Measurements from ENCODE around the gene ZNF282.
"Not testable (repeated sequence)": the region's sequence is repeated elsewhere in the genome, so short reads cannot be mapped to it uniquely, and the experiment has no call there.

The ZNF282 gene

DNA sequence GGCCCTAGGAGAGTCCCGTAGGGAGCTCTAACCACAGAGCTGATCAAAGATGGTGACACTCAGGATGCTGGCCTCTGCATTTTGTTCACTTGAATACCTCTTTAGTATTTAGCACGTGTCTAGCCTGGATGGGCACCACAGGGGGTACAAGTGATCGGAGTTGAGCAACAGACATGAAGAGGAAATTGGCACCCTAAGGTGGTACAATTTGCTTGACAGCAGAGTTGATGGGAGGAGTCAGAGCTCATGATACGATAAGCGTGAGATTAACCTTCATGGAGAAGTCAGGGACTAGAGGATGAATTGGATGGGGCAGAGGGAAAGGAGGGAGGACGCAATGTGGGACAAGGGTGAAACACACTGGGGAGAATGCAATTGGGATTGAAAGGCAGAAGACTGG lies 34.2 kb downstream of the ZNF282 start:
- TF ChIP-seq, protein P1, sequence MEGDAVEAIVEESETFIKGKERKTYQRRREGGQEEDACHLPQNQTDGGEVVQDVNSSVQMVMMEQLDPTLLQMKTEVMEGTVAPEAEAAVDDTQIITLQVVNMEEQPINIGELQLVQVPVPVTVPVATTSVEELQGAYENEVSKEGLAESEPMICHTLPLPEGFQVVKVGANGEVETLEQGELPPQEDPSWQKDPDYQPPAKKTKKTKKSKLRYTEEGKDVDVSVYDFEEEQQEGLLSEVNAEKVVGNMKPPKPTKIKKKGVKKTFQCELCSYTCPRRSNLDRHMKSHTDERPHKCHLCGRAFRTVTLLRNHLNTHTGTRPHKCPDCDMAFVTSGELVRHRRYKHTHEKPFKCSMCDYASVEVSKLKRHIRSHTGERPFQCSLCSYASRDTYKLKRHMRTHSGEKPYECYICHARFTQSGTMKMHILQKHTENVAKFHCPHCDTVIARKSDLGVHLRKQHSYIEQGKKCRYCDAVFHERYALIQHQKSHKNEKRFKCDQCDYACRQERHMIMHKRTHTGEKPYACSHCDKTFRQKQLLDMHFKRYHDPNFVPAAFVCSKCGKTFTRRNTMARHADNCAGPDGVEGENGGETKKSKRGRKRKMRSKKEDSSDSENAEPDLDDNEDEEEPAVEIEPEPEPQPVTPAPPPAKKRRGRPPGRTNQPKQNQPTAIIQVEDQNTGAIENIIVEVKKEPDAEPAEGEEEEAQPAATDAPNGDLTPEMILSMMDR (IDR thresholded peaks at IDR 0.05; ENCODE audit: low read depth, low read length, missing control alignments), result no peak
- DNase-seq (ENCODE audit: low read depth), result no peak
- no peak overlapping the region for H3K4me3 ChIP-seq (ENCODE audit: low read depth, low read length)

DNA sequence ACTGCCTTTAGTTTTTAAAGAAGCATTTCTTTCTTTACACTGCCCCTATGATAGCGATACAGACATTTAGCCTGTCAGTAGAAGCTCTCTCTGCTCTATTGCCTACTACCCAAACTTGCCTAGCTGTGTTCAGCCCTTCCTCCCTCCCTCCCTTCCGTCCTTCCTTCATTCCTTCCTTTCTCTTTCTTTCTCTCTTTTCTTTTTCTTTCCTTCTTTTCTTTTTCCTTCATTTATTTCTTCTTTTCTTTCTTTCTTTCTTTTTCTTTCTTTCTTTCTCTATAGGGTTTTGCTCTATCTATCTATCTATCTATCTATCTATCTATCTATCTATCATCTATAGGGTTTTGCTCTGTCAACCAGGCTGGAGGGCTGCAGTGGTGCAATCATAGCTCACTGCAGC lies 37.0 kb downstream of the ZNF282 start:
- no peak overlapping the region for H3K4me3 ChIP-seq (ENCODE audit: low read depth, low read length)
- no peak for DNase-seq (ENCODE audit: low read depth)

DNA sequence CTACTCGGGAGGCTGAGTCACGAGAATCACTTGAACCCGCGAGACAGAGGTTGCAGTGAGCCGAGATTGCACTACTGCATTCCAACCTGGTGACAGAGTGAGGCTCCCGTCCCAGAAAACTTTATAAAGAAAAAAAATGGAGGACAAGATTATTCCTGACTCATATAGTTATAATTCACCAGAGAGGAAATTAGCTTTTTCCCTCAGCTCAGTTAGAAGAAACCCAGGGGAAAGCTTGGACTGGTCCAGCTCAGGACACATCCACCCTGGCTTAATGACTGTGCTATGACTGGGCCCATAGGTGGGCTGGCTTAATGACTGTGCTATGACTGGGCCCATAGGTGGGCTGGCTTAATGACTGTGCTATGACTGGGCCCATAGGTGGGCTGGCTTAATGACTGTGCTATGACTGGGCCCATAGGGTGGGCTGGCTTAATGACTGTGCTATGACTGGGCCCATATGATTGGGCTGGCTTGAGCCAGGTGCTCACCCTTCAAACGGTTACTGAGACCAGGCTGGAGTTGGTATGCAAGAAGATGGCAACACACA lies 38.4 kb downstream of the ZNF282 start:
- DNase-seq (ENCODE audit: low read depth), result not testable (repeated sequence)

More for the DNA sequence above, 37.0 kb downstream of the ZNF282 start:
- TF ChIP-seq, protein P1 (IDR thresholded peaks at IDR 0.05; ENCODE audit: low read depth, low read length, missing control alignments), result no peak

DNA sequence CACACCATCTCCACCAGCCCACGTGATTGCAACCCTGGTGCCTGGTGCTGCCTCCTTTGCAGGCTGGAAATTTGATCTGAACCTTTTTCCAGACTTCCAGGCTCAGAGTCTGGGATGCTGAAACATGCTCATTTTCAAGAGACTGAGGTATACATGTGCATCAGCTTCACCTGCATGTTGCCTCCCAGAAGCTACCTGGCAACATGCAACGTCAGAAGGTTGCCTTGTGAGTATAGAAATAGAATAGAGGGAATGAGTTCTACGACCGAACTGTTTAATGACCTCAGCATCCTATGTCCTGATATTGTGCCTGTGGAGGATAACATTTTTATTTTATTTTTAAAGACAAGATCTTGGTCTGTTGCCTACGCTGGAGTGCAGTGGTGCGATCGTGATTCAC lies 42.2 kb downstream of the ZNF282 start:
- TF ChIP-seq, protein P1 (IDR thresholded peaks at IDR 0.05; ENCODE audit: low read depth, low read length, missing control alignments), result no peak
- DNase-seq (ENCODE audit: low read depth), result no peak
- H3K4me3 ChIP-seq (ENCODE audit: low read depth, low read length), result no peak overlapping the region

More for the DNA sequence above, 38.4 kb downstream of the ZNF282 start:
- H3K4me3 ChIP-seq (ENCODE audit: low read depth, low read length), result not testable (repeated sequence)

DNA sequence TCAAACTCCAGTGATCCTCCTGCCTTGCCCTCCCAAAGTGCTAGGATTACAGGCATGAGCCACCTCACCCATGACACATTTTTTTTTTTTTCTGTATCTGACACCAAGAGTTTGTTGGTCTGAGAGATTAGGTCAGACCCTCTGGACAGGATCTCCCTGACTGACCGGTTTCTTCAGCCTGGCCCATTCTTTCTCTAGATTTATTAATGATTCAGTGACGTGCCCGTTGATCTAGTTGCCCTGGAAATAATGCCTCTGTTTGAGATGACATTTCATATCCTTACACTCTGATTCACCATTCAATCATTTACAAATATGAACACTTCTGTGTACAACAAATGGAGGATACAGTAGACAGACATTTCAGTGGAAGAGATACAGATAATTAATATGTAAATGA lies 42.7 kb downstream of the ZNF282 start:
- H3K4me3 ChIP-seq (ENCODE audit: low read depth, low read length), result no peak overlapping the region
- TF ChIP-seq, protein P1 (IDR thresholded peaks at IDR 0.05; ENCODE audit: low read depth, low read length, missing control alignments), result no peak
- no peak for DNase-seq (ENCODE audit: low read depth)

DNA sequence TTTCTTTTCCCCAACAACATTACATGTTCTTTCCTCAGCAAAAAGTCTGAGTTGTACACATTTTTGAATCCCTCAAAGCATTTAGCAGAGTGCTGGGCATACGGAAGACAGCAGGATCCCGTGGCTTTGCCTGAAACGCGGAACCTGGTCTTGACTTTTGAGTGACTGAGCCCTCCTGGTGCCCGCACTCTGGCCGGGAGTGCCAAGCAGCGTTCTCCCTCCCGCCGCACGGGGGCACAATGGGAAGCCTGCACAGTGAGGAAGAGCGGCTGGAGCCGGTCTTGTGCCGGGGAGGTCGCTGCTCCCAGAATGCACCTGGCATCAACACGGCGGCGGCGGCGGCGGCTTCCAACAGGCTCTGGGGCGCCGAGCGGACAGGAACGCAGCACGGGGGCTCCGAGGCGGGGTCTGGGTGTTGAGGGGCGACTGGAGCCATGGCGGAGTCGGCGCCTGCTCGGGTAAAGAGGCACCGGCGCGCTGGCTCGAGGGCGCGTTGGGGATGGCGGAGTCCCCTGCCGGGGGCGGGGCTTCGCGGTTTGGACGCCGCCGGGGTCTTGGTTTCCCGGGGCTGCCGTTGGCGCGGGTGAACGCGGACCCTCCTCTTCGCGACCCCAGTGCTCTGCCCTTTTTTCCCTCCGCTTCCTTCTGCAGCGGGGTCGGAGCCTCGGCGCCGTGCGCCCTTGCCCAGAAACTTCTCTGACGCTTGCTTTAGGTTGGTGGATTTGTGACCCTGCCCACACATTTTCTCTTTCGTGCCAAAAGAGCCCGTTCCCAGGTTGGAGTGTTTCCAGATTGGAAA lies 44.2 kb downstream of the ZNF282 start, which contains the start of gene ZNF212:
ZNF212 (plus strand) TSS at position 307 of the 799 bp plus-strand sequence; CDS start at position 435, 128 bp downstream.
- DNase-seq (ENCODE audit: low read depth), result peak; percentile 66
- H3K4me3 ChIP-seq (ENCODE audit: low read depth, low read length), result peak within 1 kb of the TSS; percentile 80
- TF ChIP-seq, protein P1 (IDR thresholded peaks at IDR 0.05; ENCODE audit: low read depth, low read length, missing control alignments), result peak; percentile 83

DNA sequence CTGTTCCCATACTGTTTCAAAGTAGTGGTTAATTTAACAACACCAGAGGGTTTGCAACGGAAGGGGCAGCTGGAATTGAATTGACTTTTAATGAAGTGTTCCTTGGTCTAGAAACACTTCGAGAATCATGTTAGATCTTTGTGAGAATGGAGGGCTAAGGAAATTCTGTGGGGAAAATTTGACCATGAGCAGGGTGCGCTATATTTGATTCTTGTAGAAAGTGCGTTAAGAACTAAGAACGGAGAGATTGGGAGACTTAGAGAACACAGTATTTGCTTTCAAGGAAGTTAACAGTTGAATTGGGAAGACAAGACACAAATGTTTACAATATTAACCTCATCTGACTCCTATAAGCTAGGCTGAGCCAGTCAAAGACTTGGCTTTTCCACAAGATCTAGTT lies 45.3 kb downstream of the ZNF282 start:
- peak overlapping the region; percentile 80 for H3K4me3 ChIP-seq (ENCODE audit: low read depth, low read length)
- TF ChIP-seq, protein P1 (IDR thresholded peaks at IDR 0.05; ENCODE audit: low read depth, low read length, missing control alignments), result no peak
- no peak for DNase-seq (ENCODE audit: low read depth)

All from GM12864 (cell line).